Ovary (tissue), 3 donors: Measurements from ENCODE around the gene MARS2.

Source experiments
- CTCF ChIP-seq, 3 donors: fragments of 450-650 bp in 2 of 3; fragments of 200-600 bp in 1 of 3; IDR thresholded peaks; one replicate each; pipeline versions ENCODE4 v1.5.1 to v1.8.0; 2016 to 2022; ENCODE audit warnings: antibody characterized with exemption in 3 of 3, mild to moderate bottlenecking in 1 of 3
- EP300 ChIP-seq: sonication (generic); formaldehyde crosslinking; IDR thresholded peaks from one replicate; pipeline ENCODE4 v1.6.1; 2017; ENCODE audit warnings: antibody characterized with exemption
- POLR2A ChIP-seq: fragments of 450-650 bp; IDR thresholded peaks from one replicate; pipeline ENCODE4 v1.6.1; 2017; ENCODE audit warnings: antibody characterized with exemption, mild to moderate bottlenecking, moderate library complexity
- donor health status: DM: no; HTN: no; CAD: no.

GRCh38 chr2:197717863-197718262, 12.7 kb downstream of the MARS2 start:
- TF ChIP-seq CTCF (IDR thresholded peaks at IDR 0.05): no peak
- TF ChIP-seq POLR2A: no peak
- TF ChIP-seq EP300: no peak
